H1 (cell line): ENCODE results near the gene POLR1C. TPM values are rescaled to one million over a fixed set of nuclear protein-coding genes. Genes with fewer than 3 reads are reported as not detected.

Source experiments
- EZH2 ChIP-seq: fragments of 200-600 bp; sonication (generic); IDR thresholded peaks from 2 replicates; pipeline ENCODE4 v1.7.1; 2012; ENCODE audit warnings: low read depth, mild to moderate bottlenecking, moderate library complexity, low read length, inconsistent platforms; ENCODE audit not compliant: severe bottlenecking
- KDM1A ChIP-seq: fragments of 200-600, 300-600 bp; sonication (generic); IDR thresholded peaks from 2 replicates; pipeline ENCODE4 v1.7.1; 2016; ENCODE audit warnings: mild to moderate bottlenecking, low read length, borderline replicate concordance
- NRF1 ChIP-seq: IDR thresholded peaks from 2 replicates; pipeline ENCODE4 v1.6.1; 2011; ENCODE audit warnings: mild to moderate bottlenecking, low read depth, low read length, improper control_type of control experiment
- POLR2A ChIP-seq, 2 experiments: IDR thresholded peaks; 1 replicate in 1 of 2; 2 replicates in 1 of 2; pipeline ENCODE4 v1.6.1; 2011; ENCODE audit warnings: low read depth in 2 of 2, low read length in 2 of 2, mild to moderate bottlenecking in 2 of 2; ENCODE audit errors: control extremely low read depth in 1 of 2
- POLR2AphosphoS5 ChIP-seq: IDR thresholded peaks from 2 replicates; pipeline ENCODE4 v1.6.1; 2011; ENCODE audit warnings: low read depth, low read length
- RAD21 ChIP-seq, 2 experiments: IDR thresholded peaks in 1 of 2; conservative IDR thresholded peaks in 1 of 2; 2 replicates each; pipeline ENCODE4 v1.6.1; 2011; ENCODE audit warnings: low read depth in 2 of 2, low read length in 2 of 2, improper control_type of control experiment in 1 of 2, inconsistent platforms in 1 of 2, mild to moderate bottlenecking in 1 of 2, moderate library complexity in 1 of 2
- SAP30 ChIP-seq: fragments of 300-600 bp; sonication (generic); IDR thresholded peaks from 2 replicates; pipeline ENCODE4 v1.7.1; 2012; ENCODE audit warnings: low read length, moderate library complexity, mild to moderate bottlenecking, inconsistent platforms; ENCODE audit not compliant: insufficient read depth, insufficient replicate concordance
- SP4 ChIP-seq: IDR thresholded peaks from 2 replicates; pipeline ENCODE4 v1.6.1; 2012; ENCODE audit warnings: low read length, inconsistent platforms
- YY1 ChIP-seq: IDR thresholded peaks from 2 replicates; pipeline ENCODE4 v1.6.1; 2011; ENCODE audit warnings: low read depth, mild to moderate bottlenecking, low read length
- polyA plus RNA-seq, 7 experiments: library from polyadenylated mRNA; depleted of rRNA in 3 of 7; stranded (reverse) in 5 of 7; unstranded in 2 of 7; fragments of >200 nt in 5 of 7; fragments of 200-250 nt in 2 of 7; gene quantifications; 1 replicate in 5 of 7; 2 replicates in 1 of 7; 4 replicates in 1 of 7; pipeline versions ENCODE4 v1.2.1 to v1.2.3, GENCODE V29; 2011 to 2013; ENCODE audit warnings: missing spikeins in 2 of 7, mixed read lengths in 2 of 7
- total RNA-seq: library from RNA; stranded (reverse); fragmentation: NEBNext Ultra II Directional; extraction: Animal tissue kit (Norgen Biotek cat#: 25700); gene quantifications from 2 replicates; pipeline ENCODE4 v1.2.1, GENCODE V29; 2021

The POLR1C gene
- total and polyA plus RNA-seq, 2 of the 8 experiments (the other 6 are each of a cell fraction or from before 2014, with no cell fraction given): 42.9 to 49.6 TPM

DNA sequence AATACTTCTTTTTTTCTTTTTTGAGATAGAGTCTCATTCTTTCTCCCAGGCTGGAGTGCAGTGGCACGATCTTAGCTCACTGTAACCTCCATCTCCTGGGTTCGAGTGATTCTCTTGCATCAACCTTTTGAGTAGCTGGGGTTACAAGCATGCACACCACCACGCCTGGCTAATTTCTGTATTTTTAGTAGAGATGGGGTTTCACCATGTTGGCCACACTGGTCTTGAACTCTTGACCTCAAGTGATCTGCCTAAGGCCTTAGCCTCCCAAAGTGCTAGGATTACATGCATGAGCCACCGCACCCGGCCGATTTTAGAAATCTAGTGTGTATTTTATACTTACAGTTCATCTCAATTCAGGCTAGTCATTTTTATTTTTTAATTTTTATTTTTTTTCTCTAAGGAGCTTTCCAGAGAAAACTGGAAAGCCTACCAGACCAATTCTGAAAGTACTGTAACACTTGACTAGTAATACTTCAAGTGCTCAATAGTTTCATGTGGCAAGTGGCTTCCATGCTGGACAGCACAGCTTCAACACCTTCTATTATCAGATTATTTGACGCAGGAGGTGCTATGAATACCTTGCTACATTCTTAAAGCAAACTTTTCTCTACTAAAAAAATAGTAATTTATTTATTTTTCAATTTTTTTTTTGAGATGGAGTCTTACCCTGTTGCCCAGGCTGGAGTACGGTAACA, 25.0 kb downstream of the POLR1C start (continued):
- no peak for TF ChIP-seq EZH2
- no peak for TF ChIP-seq KDM1A
- TF ChIP-seq POLR2A (IDR thresholded peaks at IDR 0.05; ENCODE audit: control extremely low read depth in 1 of 2, low read depth in 2 of 2, low read length in 2 of 2): no peak
- no peak for TF ChIP-seq SP4
- no peak for TF ChIP-seq YY1
- TF ChIP-seq SAP30: no peak
- no peak for TF ChIP-seq NRF1
- TF ChIP-seq RAD21 (IDR thresholded peaks at IDR 0.05 in 1 of 2, conservative IDR thresholded peaks at IDR 0.05 in 1 of 2; ENCODE audit: low read depth in 2 of 2, low read length in 2 of 2): no peak
- TF ChIP-seq POLR2AphosphoS5: no peak
